ENCODE data around the gene COMMD7.

Gene COMMD7

DNA sequence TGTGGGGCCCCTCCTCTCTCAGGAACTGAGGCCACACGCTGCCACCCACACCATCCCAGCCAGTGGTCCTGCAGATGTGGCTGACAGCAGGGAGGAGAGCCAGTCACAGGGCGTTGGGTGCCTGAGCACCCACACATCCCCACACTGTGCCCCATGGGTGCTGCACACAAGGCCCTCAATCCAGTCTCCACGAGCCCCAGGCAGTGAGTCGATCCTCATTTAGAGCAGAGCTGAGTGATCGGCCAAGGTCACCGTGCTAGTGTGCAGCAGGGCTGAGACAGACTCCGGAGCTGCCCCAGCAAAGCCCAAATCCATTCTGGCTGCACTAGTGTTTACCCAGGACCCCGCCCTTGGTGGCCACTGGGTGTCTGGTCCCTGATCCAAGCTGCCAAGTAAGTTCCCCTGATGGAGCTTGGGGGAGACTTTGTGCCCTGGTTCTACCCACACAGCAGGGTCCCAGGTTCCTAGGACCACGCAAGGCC, 78.5 kb downstream of the COMMD7 start:
- DNase-seq (ENCODE audit: insufficient read length, low spot score) = no peak
- FAIRE-seq = peak; percentile 33
- TF ChIP-seq POLR2AphosphoS5 (IDR thresholded peaks at IDR 0.05; ENCODE audit: low read depth, low read length) (no peak), PAX5 (IDR thresholded peaks at IDR 0.05; ENCODE audit: insufficient read depth, low read length, severe bottlenecking) (no peak), SPI1 (IDR thresholded peaks at IDR 0.05; ENCODE audit: low read depth, low read length) (no peak), TAF1 (IDR thresholded peaks at IDR 0.05; ENCODE audit: low read depth, low read length) (no peak), POLR2A (IDR thresholded peaks at IDR 0.05; ENCODE audit: low read depth, low read length) (no peak), POU2F2 (IDR thresholded peaks at IDR 0.05; ENCODE audit: low read depth, low read length) (no peak)

DNA sequence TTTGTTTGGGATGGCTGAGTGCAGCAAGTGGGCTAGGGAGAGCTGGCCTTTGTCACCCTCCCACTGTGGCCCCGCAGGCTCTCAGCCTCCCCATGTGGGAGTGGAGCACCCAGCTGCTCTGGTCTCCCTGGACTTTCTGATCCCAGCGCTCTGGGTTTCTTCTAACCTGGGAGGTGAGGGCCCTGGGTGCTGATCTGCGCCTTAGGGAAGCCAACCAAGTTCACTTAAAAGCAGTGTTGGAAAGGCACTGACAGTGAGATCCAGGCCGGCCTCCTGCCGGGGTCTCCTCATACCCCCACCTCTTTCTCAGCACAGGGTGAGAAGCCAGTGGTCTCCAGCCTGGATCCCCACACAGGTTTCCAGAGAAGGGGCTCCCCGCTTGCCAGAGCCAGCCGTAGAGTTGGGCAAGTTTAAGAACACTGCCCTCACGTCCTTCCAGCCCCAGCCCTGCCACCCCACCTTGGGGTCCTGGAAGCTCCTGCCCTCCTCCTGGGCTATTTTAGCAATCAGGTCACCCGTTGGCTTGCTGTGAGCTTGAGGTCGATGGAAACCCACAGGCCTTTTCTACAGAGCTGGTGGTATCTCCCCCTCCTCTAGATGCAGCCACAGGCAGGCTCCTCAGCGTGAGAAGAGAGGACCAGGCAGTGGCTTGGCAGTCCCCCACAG, 79.1 kb downstream of the COMMD7 start:
- FAIRE-seq (no peak), DNase-seq (ENCODE audit: insufficient read length, low spot score) (no peak)
- no peak for TF ChIP-seq POU2F2 (IDR thresholded peaks at IDR 0.05; ENCODE audit: low read depth, low read length)
- TF ChIP-seq SPI1 (IDR thresholded peaks at IDR 0.05; ENCODE audit: low read depth, low read length) = no peak
- TF ChIP-seq POLR2AphosphoS5 (IDR thresholded peaks at IDR 0.05; ENCODE audit: low read depth, low read length) = no peak
- TF ChIP-seq TAF1 (IDR thresholded peaks at IDR 0.05; ENCODE audit: low read depth, low read length) = no peak
- TF ChIP-seq POLR2A (IDR thresholded peaks at IDR 0.05; ENCODE audit: low read depth, low read length) = no peak
- TF ChIP-seq PAX5 (IDR thresholded peaks at IDR 0.05; ENCODE audit: insufficient read depth, low read length, severe bottlenecking) = no peak

DNA sequence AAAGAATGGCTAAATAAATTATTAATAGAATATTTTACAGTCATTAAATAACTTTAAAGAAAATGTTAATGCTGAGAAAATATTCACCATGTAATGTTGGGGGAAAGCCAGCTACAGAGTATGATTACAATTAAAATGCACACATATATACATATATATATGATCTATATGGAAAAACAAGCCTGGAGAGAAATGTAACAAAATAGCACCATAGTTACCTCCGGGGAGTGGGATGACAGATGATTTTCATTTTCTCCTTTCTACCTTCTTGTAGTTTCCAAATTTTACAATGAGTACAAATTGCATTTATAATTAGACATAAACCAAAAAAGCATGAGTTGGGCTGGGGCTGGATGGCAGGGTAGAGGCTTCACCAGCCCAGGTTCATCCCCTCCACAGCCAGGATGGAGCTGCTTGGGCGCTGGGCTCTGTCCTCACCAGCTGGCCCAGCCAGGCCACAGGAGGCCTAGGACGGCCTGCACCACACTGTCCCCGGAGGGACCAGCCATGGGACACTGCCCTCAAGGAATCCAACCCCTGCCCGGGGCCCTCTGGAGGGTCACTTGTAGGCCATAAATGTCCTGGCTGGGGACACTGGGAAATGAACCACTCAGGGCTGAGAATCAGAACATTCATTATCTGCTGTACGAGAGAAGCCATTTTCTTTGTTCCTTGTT, 79.8 kb downstream of the COMMD7 start:
- no peak for DNase-seq (ENCODE audit: insufficient read length, low spot score)
- no peak for FAIRE-seq
- TF ChIP-seq PAX5 (IDR thresholded peaks at IDR 0.05; ENCODE audit: insufficient read depth, low read length, severe bottlenecking) = no peak
- TF ChIP-seq POLR2AphosphoS5 (IDR thresholded peaks at IDR 0.05; ENCODE audit: low read depth, low read length) = no peak
- no peak for TF ChIP-seq POU2F2 (IDR thresholded peaks at IDR 0.05; ENCODE audit: low read depth, low read length)
- TF ChIP-seq TAF1 (IDR thresholded peaks at IDR 0.05; ENCODE audit: low read depth, low read length) = no peak
- no peak for TF ChIP-seq POLR2A (IDR thresholded peaks at IDR 0.05; ENCODE audit: low read depth, low read length)
- no peak for TF ChIP-seq SPI1 (IDR thresholded peaks at IDR 0.05; ENCODE audit: low read depth, low read length)

DNA sequence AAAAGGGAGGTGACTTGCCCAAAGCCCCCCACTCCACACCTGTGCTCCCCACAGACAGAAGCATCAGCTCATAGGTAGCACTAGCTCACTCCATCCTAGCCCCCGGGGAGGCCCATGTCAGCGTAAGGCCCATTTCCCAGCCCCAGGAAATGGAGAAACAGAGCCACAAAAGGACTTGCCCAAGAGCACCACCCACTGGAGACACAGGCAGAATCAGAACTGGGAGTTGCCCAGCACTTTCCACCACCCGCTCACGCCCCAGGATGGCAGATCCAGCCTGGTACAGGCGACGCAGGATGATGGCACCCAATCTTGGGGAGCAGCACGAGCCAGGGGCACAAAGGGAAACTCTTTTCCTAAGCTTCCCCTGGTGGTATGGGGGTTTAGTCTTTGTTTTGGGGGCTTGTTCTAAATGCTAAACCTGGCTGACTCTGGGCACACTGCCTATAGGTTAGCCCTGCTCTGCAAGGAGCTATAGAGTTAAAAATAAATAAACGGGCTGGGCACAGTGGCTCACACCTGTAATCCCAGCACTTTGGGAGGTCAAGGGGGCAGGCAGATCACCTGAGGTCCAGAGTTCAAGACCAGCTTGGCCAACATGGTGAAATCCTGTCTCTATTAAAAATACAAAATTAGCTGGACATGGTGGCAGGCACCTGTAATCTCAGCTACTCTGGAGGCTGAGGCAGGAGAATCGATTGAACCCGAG, 81.3 kb downstream of the COMMD7 start:
- FAIRE-seq (no peak), DNase-seq (ENCODE audit: insufficient read length, low spot score) (no peak)
- TF ChIP-seq PAX5 (IDR thresholded peaks at IDR 0.05; ENCODE audit: insufficient read depth, low read length, severe bottlenecking) (no peak), POLR2A (IDR thresholded peaks at IDR 0.05; ENCODE audit: low read depth, low read length) (no peak), TAF1 (IDR thresholded peaks at IDR 0.05; ENCODE audit: low read depth, low read length) (no peak), SPI1 (IDR thresholded peaks at IDR 0.05; ENCODE audit: low read depth, low read length) (no peak), POU2F2 (IDR thresholded peaks at IDR 0.05; ENCODE audit: low read depth, low read length) (no peak), POLR2AphosphoS5 (IDR thresholded peaks at IDR 0.05; ENCODE audit: low read depth, low read length) (no peak)

DNA sequence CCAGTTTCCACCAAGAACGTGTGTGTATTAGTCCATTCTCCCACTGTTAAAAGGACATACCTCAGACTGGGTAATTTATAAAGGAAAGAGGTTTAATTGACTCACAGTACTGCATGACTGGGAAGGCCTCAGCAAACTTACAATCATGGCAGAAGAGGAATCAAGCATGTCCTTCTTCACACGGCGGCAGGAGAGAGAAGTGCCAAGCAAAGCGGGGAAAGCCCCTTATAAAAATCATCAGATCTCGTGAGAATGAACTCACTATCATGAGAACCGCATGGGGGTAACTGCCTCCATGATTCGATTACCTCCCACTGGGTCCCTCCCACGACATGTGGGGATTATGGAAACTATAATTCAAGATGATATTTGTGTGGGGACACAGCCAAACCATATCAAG, 82.6 kb downstream of the COMMD7 start:
- DNase-seq (ENCODE audit: insufficient read length, low spot score) (no peak), FAIRE-seq (no peak)
- no peak for TF ChIP-seq TAF1 (IDR thresholded peaks at IDR 0.05; ENCODE audit: low read depth, low read length)
- TF ChIP-seq POLR2AphosphoS5 (IDR thresholded peaks at IDR 0.05; ENCODE audit: low read depth, low read length) = no peak
- TF ChIP-seq PAX5 (IDR thresholded peaks at IDR 0.05; ENCODE audit: insufficient read depth, low read length, severe bottlenecking) = no peak
- no peak for TF ChIP-seq POU2F2 (IDR thresholded peaks at IDR 0.05; ENCODE audit: low read depth, low read length)
- TF ChIP-seq POLR2A (IDR thresholded peaks at IDR 0.05; ENCODE audit: low read depth, low read length) = no peak
- TF ChIP-seq SPI1 (IDR thresholded peaks at IDR 0.05; ENCODE audit: low read depth, low read length) = no peak

DNA sequence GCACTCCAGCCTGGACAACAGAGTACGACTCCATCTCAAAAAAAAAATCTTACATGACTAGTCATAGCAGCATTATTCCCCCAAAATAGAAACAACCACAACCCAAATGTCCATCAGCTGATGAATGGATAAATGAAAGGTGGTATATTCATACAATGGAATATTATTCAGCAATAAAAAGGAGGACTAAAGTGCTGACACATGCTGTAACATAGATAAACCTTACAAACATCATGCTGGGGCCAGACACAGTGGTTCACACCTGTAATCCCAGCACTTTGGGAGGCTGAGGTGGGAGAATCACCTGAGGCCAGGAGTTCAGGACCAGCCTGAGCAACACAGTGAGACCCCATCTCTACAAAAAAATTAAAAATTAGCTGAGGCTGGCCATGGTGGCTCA, 86.4 kb downstream of the COMMD7 start:
- TF ChIP-seq POU2F2 (IDR thresholded peaks at IDR 0.05; ENCODE audit: low read depth, low read length) = no peak
- TF ChIP-seq SPI1 (IDR thresholded peaks at IDR 0.05; ENCODE audit: low read depth, low read length) = no peak
- no peak for TF ChIP-seq TAF1 (IDR thresholded peaks at IDR 0.05; ENCODE audit: low read depth, low read length)
- TF ChIP-seq POLR2AphosphoS5 (IDR thresholded peaks at IDR 0.05; ENCODE audit: low read depth, low read length) = no peak
- no peak for TF ChIP-seq PAX5 (IDR thresholded peaks at IDR 0.05; ENCODE audit: insufficient read depth, low read length, severe bottlenecking)
- TF ChIP-seq POLR2A (IDR thresholded peaks at IDR 0.05; ENCODE audit: low read depth, low read length) = no peak
- DNase-seq (ENCODE audit: insufficient read length, low spot score) (no peak), FAIRE-seq (no peak)

DNA sequence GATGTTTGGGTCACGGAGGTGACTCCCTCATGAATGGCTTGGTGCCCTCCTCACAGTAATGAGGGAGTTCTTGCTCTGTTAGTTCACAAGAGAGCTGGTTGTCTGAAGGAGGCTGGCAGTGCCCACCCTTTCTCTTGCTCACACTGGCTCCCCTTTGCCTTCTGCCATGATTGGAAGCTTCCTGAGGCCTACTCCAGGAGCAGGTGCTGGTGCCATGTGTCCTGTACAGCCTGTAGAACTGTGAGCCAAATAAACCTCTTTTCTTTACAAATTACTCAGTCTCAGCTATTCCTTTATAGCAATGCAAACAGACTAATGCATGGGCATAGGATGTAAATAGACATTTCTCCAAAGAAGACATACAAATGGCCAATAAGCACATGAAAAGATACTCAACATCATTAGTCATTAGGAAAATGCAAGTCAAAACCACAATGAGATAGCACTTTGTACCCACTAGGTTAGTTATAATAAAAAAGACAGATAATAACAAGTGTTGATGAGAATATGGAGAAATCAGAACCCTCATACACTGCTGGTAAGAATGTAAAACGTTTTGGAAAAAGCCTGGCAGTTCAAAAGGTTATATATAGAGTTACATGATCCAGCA, 87.3 kb downstream of the COMMD7 start:
- FAIRE-seq (no peak), DNase-seq (ENCODE audit: insufficient read length, low spot score) (no peak)
- TF ChIP-seq POLR2AphosphoS5 (IDR thresholded peaks at IDR 0.05; ENCODE audit: low read depth, low read length) = no peak
- TF ChIP-seq PAX5 (IDR thresholded peaks at IDR 0.05; ENCODE audit: insufficient read depth, low read length, severe bottlenecking) = no peak
- no peak for TF ChIP-seq POLR2A (IDR thresholded peaks at IDR 0.05; ENCODE audit: low read depth, low read length)

DNA sequence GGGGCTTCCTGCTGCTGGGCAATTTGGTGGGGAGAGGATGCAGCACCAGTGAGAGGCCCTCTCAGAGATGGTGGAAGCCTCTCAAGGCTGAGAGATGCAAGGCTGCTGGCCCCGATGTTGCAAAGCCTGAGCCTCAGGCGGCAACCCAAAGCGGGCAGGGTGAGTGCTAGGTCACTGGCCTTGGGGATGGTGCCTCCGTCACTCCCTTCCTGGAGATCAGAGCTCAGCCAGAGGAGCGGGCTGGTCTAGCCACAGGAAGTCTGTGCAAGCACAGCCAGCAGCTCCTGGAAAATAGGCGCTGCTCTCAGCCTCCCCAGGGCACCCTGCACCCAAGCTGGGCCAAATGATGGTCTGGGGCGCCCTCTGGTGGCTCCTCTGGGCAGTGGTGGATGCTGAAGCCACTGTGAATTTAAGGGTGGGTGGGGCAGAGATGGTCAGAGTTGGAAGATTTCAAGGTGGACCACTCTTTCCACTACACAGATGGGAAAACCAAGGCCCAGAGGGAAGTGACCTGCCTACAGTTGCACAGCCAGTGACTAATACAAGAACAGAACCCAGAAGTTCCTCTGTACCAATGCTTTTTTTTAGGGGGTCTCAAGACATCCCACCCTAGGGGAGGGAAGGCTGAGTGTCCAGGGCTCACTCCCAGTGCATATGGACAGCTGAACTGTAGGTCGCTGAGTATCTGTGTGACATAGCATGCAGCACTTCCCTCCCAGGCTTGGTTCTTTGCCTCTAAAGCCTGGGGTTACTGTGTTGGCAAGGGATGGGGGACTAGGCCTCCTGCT, 90.3 kb downstream of the COMMD7 start:
- TF ChIP-seq POLR2AphosphoS5 (IDR thresholded peaks at IDR 0.05; ENCODE audit: low read depth, low read length) = no peak
- TF ChIP-seq POU2F2 (IDR thresholded peaks at IDR 0.05; ENCODE audit: low read depth, low read length) = peak; percentile 71; the same call in 1 of the 2 replicates
- DNase-seq (ENCODE audit: insufficient read length, low spot score) (peak; percentile 86), FAIRE-seq (peak; percentile 60)

Measured in GM12891 (cell line).